HFFc6 (cell line): Measurements from ENCODE around the gene MRC2. TPM values are rescaled to one million over a fixed set of nuclear protein-coding genes. Genes with fewer than 3 reads are reported as not detected.

Experiments
- DNase-seq: peaks from one replicate; pipeline ENCODE4 v3.0.0-alpha.2; 2018
- H3K27ac Mint-ChIP-seq: 2 replicates; pipeline ENCODE4 v1.8.0; 2020; ENCODE audit warnings: mild to moderate bottlenecking, mixed read lengths
- H3K27me3 Mint-ChIP-seq: 2 replicates; pipeline ENCODE4 v1.8.0; 2021; ENCODE audit warnings: mild to moderate bottlenecking, moderate library complexity, mixed read lengths; ENCODE audit not compliant: insufficient read depth
- H3K36me3 Mint-ChIP-seq: 2 replicates; pipeline ENCODE4 v1.8.0; 2021; ENCODE audit warnings: low read depth, mixed read lengths
- H3K4me1 Mint-ChIP-seq: 2 replicates; pipeline ENCODE4 v1.8.0; 2020; ENCODE audit warnings: low read depth, mixed read lengths
- H3K4me3 Mint-ChIP-seq: 2 replicates; pipeline ENCODE4 v1.8.0; 2020; ENCODE audit warnings: mild to moderate bottlenecking, moderate library complexity, mixed read lengths
- H3K9me3 Mint-ChIP-seq: 2 replicates; pipeline ENCODE4 v1.8.0; 2020; ENCODE audit warnings: mild to moderate bottlenecking, mixed read lengths
- total RNA-seq, 6 experiments: library from RNA; stranded (reverse); fragmentation: NEBNext Ultra II Directional; extraction: Animal tissue kit (Norgen Biotek cat#: 25700); gene quantifications; 2 replicates in 1 of 6; 3 replicates in 5 of 6; pipeline ENCODE4 v1.2.3, GENCODE V29; 2021
- TF ChIP-seq, protein P1 (sequence below): fragments of 200-600 bp; sonication (generic); IDR thresholded peaks from 2 replicates; pipeline ENCODE4 v1.5.0; 2021; ENCODE audit warnings: antibody characterized with exemption, mild to moderate bottlenecking

MRC2 gene
- total RNA-seq, 6 experiments from 2014 or later, result 255 to 313 (median 279) TPM

DNA sequence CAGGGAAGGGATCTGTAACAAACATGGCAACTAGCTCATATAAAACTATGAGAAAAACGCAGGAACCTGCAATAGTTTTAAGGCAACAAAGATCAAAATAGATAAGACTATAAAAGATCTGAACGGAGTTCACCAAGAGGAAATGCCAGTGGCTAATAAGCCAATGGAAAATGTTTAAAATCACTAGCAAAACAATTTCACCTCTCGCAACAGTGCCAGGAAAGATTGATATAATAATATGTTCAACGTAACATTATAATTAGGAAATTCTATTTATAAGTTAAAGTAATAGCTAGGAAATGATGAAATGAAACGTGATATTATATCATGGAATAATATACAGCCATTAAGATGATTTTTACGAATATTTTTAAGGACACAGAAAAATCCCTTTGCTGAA is 16.0 kb downstream of the MRC2 start:
- no peaks in the 10 kb centered on the region; the same call in 1 of the 2 replicates for H3K27me3 Mint-ChIP-seq
- no peak overlapping the region for H3K27ac Mint-ChIP-seq
- peaks cover 30% of the 10 kb centered on the region for H3K36me3 Mint-ChIP-seq
- no peak overlapping the region for H3K4me3 Mint-ChIP-seq
- TF ChIP-seq, protein P1, sequence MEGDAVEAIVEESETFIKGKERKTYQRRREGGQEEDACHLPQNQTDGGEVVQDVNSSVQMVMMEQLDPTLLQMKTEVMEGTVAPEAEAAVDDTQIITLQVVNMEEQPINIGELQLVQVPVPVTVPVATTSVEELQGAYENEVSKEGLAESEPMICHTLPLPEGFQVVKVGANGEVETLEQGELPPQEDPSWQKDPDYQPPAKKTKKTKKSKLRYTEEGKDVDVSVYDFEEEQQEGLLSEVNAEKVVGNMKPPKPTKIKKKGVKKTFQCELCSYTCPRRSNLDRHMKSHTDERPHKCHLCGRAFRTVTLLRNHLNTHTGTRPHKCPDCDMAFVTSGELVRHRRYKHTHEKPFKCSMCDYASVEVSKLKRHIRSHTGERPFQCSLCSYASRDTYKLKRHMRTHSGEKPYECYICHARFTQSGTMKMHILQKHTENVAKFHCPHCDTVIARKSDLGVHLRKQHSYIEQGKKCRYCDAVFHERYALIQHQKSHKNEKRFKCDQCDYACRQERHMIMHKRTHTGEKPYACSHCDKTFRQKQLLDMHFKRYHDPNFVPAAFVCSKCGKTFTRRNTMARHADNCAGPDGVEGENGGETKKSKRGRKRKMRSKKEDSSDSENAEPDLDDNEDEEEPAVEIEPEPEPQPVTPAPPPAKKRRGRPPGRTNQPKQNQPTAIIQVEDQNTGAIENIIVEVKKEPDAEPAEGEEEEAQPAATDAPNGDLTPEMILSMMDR, result no peak
- H3K9me3 Mint-ChIP-seq, result no peaks in the 10 kb centered on the region
- peaks cover 39% of the 10 kb centered on the region for H3K4me1 Mint-ChIP-seq
- no peak for DNase-seq

DNA sequence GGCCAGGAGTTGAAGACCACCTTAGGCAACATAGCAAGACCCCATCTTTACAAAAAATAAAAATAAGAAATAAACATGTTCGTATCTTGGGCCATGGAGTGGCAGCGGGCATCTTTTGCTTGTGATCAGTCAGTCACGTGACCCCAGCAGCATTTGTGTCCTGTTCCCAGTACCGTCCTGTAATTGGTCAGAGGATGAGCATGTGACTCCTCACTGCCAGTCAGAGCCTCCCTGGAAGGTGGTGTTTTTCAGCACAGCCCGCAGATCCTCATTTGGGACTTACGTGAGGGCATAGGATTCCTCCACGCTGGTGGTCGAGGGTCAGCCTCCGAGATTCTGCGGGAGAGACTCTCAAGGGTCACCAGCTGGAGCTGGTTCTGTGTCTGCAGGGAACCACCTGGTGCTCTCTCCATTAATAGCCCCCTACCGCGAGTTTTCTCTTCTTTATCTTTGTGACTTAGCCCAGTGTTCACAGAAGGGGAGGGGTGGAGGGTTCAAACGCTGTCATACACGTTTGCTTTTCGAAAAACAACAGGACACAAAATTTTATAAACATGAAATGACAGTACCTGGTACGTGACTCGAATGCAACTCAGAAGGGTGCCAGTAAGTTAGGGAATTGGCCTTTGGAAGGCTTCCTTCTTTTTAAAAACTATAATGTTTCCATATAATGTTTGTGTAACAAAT is 17.2 kb downstream of the MRC2 start:
- DNase-seq, result no peak
- TF ChIP-seq, protein P1, result no peak
- Mint-ChIP-seq H3K4me1 (peaks cover 37% of the 10 kb centered on the region), H3K36me3 (peaks cover 37% of the 10 kb centered on the region), H3K9me3 (no peaks in the 10 kb centered on the region), H3K27me3 (no peaks in the 10 kb centered on the region; the same call in 1 of the 2 replicates), H3K4me3 (no peak overlapping the region), H3K27ac (peak overlapping the region; percentile 33; the same call in 1 of the 2 replicates)

DNA sequence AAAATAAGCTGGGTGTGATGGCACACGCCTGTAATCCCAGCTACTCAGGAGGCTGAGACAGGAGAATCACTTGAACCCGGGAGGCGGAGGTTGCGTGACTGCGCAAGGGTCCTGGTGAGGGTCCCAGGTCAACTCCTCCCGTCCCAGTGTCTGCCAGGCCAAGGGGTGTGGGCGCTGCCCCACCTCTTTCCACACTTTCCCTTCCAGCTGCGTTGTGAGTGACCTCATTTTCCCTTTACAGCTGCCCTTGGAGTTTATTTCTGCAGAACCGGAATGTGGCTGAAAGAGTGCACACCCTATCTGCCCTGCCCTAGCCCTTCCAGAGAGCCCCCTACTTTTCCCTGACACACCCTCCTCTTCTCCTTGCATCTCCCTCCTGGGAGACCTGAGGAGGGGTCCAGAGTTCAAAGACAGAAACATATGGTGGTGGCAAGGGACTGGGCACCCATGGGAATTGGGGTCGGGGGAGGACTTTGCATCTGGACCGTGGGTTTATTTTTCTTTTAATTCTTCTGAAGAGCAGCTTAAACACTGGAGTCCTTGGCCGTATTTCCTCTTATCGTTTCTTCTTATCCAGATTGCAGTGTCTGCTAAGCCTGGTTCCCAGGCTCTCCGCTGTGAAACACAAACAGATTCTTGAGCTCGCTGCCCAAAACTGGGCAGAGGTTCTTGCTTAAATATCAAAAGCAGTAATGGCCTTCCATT is 20.9 kb downstream of the MRC2 start:
- Mint-ChIP-seq H3K4me3 (no peak overlapping the region), H3K36me3 (peaks cover 33% of the 10 kb centered on the region), H3K9me3 (no peaks in the 10 kb centered on the region), H3K4me1 (peaks cover 57% of the 10 kb centered on the region), H3K27ac (peak overlapping the region; percentile 4; the same call in 1 of the 2 replicates), H3K27me3 (peaks cover 2% of the 10 kb centered on the region)
- TF ChIP-seq, protein P1, result no peak
- DNase-seq, result no peak

DNA sequence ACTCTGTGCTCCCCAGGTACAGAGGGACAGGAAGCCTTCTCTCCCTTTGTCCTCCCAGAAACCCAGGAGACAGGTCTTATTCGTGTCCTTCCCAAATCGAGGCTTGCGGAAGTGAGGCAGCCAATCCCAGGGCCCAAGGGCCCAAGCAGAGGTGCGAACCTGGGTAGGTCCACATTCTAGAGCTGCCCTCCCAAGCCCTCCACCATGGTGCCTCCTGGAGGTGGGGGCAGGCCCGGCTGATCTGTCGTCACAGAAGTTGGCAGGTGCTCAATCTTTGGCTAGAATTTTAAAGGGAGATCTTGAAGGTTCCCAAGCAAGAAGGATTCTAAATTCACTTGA is 21.5 kb downstream of the MRC2 start:
- DNase-seq, result no peak
- peaks cover 2% of the 10 kb centered on the region for H3K27me3 Mint-ChIP-seq
- peaks cover 33% of the 10 kb centered on the region for H3K36me3 Mint-ChIP-seq
- TF ChIP-seq, protein P1, result no peak
- H3K27ac Mint-ChIP-seq, result peak overlapping the region; percentile 4; the same call in 1 of the 2 replicates
- no peaks in the 10 kb centered on the region for H3K9me3 Mint-ChIP-seq
- peaks cover 62% of the 10 kb centered on the region for H3K4me1 Mint-ChIP-seq
- H3K4me3 Mint-ChIP-seq, result no peak overlapping the region

DNA sequence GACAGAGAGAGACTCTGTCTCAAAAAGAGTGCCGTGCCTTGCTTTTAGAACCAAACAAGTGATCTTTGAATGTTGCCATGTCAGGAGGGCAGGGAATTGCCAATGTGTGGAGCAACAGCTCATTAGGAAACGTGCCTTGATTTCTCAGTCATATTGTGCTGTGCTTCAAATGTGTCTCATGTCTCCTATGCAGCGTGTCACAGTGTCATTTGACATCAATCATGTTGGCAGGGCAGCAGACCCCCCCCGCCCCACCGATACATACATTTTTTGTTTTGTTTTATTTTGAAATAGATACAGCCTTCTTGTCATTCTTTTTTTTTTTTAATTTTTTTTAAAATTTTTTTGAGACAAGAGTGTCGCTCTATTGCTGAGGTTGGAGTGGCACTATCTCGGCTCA is 22.1 kb downstream of the MRC2 start:
- TF ChIP-seq, protein P1, result no peak
- H3K9me3 Mint-ChIP-seq, result no peaks in the 10 kb centered on the region
- no peak for DNase-seq

More for the DNA sequence above, 22.1 kb downstream of the MRC2 start:
- Mint-ChIP-seq H3K27me3 (peaks cover 2% of the 10 kb centered on the region), H3K27ac (no peak overlapping the region), H3K4me1 (peaks cover 68% of the 10 kb centered on the region), H3K36me3 (peaks cover 33% of the 10 kb centered on the region), H3K4me3 (no peak overlapping the region)
